ENCODE data around the gene GATA5.

- TF ChIP-seq CTCF (conservative IDR thresholded peaks at IDR 0.05; ENCODE audit: low read depth, low read length) = no peak
- TF ChIP-seq EZH2 (IDR thresholded peaks at IDR 0.05; ENCODE audit: low read length, unreplicated experiment) = no peak
These were observed 57.6 kb downstream of the GATA5 start for GRCh38 chr20:62417981-62418708.
